Measurements from ENCODE around the gene ATP1B2.
"Not testable (repeated sequence)": the region's sequence is repeated elsewhere in the genome, so short reads cannot be mapped to it uniquely, and the experiment has no call there.

The ATP1B2 gene, protein sequence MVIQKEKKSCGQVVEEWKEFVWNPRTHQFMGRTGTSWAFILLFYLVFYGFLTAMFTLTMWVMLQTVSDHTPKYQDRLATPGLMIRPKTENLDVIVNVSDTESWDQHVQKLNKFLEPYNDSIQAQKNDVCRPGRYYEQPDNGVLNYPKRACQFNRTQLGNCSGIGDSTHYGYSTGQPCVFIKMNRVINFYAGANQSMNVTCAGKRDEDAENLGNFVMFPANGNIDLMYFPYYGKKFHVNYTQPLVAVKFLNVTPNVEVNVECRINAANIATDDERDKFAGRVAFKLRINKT

DNA sequence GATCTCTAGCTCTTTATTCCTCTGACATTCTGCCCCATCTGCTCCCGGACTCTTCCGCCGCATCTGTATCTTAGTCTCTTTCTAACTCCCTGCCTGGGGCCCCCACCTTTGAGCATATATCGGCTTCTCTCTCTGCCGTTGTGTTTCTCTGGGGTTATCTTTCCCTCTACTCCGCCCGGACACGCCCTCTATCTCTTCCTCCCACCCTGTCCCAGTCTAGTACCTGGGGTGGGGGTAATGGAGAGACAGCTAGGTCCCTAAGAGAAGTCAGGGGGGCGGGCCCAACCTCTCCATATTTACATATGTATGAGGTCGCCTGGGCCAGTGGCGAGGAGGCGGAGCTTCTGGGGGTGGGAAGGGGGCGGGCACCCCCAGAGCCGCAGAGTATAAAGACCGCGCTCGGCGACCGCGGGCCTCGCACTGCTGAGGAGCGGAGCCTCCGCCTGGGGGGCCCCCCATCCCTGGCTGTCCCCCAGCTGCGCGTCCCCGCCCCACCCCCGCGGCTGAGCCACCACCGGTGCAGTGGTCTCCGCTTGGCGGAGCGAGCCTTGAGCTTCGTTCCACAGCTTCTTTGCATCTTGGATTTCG, at the start of gene ATP1B2:
Gene ATP1B2 (plus strand): TSS at position 418 of the 588 bp plus-strand sequence. CDS start 593 bp downstream, outside the sequence.
- peak; percentile 63 for DNase-seq

DNA sequence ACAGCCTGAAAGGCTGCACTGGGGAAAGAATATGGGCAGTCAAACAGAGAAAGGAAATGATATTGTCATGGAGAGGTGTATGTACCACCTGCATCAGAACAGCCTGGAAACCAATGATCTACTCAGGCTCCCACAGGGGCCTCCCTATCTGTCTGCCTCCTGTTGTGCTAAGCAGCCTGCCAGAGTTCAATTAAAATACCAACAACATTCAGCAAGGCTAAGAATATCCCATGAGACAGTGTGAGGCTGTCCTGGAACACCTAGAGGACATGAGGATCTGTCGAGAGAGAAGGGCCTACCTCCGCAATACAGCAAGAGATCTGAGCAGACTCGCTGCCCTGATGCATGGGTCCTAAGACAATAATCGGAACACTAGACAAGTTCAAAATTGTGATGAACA, 44.4 kb upstream of the ATP1B2 start:
- DNase-seq: no peak

DNA sequence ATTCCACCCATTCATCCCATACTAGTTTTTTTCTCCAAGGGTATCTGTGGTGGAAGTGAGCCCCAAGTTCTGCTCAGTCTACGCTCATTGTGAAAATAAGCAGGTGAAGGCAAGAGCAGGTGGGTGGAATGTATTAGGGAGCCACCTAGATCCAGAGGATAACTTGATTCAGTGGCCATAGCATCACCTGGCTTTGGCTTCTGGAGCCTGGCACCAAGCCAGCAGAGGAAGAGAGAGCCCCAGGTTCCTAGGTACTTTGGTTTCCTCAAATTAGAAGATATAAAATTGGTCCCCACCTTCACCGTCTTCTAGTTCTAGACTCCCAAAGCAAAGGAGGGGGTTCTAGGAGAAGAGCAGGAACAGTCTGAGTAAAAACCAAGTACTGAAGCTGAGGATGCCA, 40.1 kb upstream of the ATP1B2 start:
- DNase-seq: no peak

DNA sequence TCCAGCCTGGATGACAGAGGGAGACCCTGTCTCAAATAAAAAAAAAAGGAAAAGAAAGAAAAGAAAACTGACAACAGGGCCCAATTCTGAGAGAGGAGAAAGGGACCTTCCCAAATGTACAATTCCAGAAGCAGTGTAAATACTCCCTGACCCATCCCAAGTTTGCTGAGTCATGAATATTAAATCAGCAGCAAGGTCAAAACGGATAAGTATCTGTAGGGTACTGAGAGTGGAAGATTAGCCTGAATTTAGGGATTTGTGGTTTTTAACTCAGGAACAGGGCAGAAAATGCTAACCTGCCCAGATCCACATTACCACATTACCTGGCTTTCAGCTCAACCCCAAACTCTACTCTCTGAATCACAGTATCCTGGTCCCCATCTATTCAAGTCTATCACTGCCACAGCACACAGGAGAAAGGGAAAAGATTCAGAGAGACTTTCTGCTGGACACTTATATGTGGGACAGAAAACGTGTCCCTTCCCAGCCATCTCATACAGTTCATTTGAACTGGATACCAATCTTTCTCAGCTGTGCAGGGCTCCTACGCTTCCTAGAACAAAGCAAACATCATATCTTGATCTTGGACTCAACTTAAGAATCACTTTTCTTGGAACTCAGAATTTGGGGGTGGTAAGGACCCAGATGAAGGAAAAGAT, 39.0 kb upstream of the ATP1B2 start:
- no peak for DNase-seq

DNA sequence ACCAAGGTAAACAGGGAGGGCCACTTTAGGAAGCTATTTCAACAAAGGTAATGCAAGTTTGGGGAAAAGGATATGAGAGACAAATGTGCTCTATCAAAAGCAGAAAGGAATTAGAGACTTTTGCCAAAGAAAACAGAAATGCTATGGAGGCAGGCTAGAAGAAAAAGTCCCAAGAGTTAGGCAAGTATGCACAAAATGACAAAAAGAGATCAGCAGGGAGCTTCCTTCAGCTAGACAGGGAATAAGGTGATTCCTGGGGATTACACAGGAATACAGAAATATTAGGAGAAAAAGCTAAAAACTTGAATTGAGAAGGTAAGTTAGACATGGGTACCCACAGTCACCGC, 38.5 kb upstream of the ATP1B2 start:
- no peak for DNase-seq

DNA sequence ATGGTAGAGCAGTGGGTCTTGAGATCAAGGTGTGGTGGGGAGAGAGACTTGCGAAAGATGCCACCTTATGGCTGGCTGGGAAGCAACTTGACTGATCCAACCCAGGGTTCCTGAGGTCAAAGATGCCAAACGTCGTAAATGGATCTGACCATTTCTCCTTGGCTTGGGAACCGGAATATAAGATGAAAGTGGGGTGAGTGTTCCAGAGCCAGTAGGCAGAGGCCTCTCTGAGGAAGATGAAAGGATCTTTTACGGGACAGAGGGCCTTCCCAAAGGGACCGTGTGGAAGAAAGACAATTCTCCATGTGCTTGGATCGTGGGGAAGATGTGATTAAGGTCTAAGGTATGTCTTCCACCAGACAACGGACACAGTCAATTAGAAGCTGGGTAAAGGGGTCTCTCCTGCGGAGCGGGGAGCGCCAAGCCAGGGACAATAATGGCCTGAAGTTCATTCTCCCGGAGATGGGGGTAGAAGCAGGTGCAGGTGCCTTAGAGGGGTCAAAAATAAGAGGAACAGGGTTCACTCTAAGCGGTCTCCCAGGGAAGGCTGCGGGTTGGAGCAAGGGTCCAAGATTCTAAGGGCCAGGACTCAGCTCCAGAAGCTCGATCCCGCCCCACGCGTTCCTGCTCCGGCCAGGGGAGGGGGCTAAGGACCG, 36.8 kb upstream of the ATP1B2 start:
- no peak for DNase-seq

DNA sequence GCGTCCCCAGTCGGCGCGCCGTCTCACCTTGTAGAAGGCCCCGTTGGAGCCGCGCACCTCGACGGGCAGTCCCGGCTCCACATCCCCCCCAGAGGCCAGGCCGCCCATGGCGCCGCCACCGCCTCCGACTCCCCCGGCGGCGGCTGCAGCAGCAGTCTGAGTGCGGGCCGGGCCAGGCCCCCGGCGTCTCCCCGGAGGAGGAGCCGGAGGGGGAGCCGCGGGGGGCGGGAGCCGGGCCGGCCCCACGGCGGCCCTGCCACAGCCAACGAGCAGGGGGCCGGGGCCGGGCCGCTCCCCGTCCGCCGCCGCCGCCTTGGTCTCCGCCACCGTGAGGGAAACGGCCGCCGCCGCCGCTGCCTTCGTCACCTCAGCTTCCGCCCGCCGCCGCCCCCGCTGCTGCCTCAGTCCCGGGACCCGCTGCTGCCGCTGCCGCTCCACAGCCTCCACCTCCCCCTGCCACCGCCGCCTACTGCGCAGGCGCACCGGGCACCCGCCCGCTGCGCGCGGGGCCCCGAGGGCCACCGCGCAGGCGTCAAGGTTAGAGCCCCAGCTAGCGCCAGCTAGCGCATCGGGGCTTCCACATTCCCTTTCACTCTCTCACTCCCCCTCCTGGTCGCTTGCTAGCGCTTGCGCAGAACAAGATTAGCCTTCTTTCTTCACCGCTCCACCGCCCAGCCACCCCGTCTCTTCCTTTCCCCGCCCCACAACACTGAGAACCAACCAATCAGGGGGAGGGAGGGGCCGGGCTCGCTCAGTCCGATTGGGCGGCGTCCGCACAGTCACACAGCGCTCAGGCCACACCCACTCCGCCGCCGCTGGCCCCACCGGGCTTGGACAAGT, 36.1 kb upstream of the ATP1B2 start, which contains the start of gene FXR2:
Gene FXR2 (minus strand): TSS at position 473 of the 840 bp plus-strand sequence. CDS start 365 bp downstream, at position 108.
- peak; percentile 95 for DNase-seq

DNA sequence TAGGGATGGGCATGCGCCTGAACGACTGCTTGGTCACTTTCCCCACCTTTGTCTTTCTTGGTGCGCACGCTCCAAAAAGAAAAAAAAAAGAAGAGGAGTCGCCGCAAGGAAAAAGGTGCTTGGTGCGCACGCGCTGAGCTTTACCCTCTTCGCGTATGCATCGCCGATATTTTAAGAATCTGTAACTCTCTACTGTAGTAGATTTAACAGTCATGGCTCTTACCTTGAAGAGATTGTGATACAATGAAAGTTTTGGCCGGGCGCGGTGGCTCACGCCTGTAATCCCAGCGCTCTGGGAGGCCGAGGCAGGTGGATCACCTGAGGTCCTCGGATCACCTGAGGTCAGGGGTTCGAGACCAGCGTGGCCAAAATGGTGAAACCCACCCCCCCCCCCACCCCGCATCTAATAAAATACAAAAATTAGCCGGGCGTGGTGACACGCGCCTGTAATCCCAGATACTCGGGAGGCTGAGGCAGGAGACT, 35.4 kb upstream of the ATP1B2 start:
- DNase-seq: no peak

DNA sequence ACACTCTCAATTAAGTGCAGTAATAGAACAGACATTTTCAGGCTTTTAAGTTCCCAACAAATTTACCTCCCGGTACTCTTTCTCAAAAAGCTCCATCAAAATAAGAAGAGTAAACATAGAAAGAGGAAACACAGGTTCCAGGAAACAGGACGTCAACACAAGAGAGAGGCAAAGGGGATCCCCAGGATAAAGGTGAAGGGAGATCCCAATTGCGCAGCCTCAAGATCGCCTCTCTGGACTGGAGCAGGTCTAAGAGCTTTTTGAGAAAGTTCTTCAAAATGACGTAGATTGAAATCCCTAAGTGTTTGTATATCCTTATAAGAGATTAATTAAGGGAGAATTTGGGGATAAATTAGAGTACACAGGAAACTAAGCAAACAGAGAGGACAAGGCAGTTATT, 32.1 kb upstream of the ATP1B2 start:
- DNase-seq: no peak

DNA sequence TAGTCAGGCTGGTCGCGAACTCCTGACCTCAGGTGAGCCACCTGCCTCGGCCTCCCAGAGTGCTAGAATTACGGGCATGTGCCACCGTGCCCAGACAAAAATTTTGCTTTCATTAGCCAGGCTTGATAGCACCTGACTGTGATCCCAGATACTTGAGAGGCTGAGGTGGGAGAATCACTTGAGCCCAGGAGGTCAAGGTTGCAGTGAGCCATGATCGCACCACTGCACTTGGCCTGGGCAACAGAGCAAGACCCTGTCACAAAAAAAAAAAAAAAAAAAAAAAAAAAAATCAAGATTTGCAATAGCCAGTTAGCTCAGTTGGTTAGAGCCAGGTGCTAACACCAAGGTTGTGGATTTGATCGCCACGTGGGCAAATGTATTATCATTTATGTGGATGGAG, 29.9 kb upstream of the ATP1B2 start:
- DNase-seq: no peak

DNA sequence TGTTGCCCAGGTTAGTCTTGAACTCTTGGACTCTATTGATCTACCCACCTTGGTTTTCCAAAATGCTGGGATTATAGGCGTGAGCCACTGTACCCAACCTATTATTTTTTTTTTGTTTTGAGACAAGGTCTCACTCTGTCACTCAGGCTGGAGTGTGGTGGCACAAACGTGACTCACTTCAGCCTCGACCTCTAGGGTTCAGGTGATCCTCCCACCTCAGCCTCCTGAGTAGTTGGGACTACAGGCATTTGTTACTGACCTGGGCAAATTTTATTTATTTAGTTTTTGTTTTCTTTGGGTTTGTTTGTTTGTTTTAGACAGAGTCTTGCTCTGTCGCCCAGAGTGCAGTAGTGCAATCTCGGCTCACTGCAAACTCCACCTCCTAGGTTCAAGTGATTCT, 27.1 kb upstream of the ATP1B2 start:
- no peak for DNase-seq

DNA sequence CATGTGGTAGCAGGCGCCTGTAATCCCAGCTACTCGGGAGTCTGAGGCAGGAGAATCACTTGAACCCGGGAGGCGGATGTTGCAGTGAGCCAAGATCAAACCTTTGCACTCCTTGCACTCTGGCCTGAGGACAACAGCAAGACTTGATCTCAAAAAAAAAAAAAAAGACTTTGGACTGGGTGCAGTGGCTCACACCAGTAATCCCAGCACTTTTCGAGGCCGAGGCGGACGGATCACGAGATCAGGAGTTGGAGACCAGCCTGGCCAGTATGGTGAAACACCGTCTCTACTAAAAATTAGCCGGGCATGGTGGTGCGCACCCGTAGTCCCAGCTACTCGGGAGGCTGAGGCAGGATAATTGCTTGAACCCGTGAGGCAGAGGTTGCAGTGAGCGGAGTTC, 25.0 kb upstream of the ATP1B2 start:
- DNase-seq: not testable (repeated sequence)

DNA sequence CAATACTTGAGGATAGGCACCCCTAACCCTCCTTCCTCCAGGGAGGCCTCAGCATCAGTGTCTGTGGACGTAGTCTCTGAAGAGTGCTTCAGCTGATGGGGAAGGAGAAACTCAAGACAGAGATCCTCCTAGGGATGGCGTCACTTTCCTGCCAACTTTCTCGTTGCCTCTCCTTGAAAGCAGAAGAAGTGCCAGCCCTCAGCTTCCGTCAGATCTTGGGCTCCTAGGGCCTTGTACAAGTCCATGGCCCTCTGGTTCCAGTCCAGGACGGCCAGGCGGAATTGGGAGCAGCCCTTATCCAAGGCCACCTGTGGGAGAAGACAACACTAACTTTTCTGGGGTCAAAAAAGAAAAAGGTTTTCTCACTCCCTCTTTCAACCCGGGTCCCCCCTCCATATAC, 24.4 kb upstream of the ATP1B2 start:
- no peak for DNase-seq

DNA sequence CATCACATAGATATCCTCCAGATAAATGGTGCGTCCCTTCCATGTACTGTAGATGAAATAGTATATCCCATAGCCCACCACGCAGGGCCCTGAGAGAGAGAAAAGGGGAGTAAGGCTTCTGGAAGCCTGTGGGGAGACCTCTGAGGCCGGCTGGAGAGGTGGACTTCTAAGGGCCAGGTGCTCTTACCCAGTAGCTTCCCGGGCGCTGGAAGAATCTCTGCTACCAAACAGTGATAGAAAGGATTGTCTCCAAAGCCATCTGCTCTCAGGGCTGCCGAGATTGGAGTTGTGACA, 23.8 kb upstream of the ATP1B2 start:
- DNase-seq: no peak

DNA sequence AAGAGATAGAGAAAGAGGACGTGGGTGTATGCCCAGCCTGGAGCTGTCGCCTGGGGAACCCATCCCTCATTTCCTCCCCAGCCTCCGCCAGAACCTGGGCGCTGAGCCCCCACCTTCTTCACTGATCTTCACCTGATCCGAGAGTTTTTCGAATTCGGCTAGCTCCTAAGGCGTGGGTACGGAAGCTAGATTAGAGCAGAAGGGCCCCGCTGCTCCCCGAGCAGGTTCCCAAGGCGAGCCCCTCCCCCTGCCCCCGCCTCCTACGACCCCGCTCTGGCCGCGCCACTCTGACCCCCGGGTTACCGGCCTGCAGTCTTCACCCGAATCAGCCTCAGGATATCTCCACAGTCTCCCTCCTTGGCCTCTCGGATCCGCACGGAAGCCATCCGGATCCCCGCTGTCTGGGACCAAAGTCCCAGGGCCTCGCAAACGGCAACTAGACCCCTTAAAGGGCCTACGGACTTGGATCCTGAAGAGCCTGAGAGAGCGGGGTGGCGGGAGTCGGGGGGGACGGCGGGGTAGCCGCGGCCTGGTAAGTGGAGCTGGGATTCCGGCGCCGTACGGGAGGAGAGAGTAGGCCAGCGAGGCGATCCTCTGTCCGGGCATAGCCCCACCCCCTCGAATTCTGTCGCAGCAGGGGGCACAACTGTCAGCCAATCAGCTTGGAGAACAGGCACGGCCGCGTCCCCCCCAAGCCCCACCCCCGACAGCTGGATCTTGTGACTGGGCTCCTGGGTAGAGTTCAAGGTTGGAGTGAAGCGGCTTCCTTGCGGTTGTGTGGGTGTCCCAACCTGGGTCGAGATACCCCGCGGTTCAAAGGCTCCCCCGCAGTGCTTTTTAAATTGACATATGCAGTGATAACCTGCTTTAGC, 23.2 kb upstream of the ATP1B2 start, which contains the start of gene SAT2:
Gene SAT2 (minus strand): TSS at position 572 of the 872 bp plus-strand sequence. CDS start 186 bp downstream, at position 386.
- DNase-seq: peak; percentile 76

DNA sequence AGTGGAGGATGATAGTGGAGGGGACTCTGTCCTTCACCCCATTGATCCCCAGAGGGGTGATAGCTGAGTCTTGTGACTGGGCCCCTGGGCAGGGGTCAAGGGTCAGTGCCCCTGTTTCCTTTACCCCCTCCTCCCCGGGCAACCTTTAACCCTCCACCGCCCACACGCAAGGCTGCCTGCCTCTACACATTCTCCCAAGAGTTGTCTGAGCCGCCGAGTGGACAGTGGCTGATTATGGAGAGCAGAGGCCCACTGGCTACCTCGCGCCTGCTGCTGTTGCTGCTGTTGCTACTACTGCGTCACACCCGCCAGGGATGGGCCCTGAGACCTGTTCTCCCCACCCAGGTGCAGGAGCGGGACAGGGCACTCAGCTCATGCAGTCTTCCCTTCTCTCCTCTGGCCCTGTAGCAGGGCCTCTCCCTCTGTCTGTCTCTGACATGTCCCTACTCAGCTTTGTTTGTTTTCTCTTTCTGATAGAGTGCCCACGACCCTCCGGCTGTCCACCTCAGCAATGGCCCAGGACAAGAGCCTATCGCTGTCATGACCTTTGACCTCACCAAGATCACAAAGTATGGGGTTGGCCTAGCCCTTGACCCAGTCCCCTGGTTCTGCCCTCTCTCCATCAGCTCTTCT, 20.7 kb upstream of the ATP1B2 start, which contains the start of gene SHBG:
Gene SHBG (plus strand): TSS at position 197 of the 633 bp plus-strand sequence. CDS start 38 bp downstream, at position 235.
- DNase-seq: no peak

DNA sequence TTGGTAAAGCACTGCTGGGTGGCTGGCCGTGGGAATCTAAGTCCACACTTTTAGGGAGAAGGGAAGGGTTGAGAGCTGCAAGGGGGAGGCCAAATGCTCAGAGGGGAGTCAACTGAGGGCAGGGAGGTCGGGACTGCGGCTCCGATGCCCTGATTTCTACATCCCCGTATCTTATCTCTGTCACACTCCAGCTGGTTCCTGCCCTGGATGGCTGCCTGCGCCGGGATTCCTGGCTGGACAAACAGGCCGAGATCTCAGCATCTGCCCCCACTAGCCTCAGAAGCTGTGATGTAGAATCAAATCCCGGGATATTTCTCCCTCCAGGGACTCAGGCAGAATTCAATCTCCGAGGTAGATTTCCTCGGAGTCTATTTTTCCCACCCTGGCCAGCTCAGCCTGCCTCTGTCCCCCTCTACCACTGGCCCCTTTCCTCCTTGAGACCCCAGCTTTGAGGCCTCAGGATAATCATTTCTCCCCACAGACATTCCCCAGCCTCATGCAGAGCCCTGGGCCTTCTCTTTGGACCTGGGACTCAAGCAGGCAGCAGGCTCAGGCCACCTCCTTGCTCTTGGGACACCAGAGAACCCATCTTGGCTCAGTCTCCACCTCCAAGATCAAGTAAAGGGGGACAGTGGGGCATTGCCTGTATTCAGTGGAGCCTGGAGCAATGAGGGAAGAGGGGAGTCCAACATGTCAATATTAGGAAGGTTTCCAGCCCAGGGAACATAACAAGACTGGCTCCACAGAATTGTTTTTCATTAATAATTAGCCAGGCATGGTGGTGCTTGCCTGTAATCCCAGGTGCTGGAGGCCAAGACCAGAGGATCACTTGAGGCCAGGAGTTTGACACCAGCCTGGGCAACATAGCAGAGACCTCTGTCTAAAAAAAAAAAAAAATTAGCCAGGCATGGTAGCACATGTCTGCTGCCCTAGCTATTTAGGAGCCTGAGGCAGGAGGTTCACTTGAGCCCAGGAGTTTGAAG, 19.0 kb upstream of the ATP1B2 start:
- DNase-seq: no peak

DNA sequence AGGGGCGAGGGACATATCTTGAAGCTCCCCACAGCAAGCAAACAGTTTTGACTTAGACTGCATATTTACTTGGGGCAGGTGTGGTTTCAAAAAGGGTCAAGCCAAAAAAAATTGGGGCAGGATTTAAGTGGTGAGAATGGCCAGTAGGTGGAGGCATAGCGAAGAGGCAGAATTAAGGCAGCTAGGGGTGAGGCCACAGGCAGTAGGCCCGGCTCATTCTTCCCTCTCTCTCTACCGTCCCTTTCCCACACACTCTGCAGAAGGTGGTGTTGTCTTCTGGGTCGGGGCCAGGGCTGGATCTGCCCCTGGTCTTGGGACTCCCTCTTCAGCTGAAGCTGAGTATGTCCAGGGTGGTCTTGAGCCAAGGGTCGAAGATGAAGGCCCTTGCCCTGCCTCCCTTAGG, 18.2 kb upstream of the ATP1B2 start:
- DNase-seq: no peak

DNA sequence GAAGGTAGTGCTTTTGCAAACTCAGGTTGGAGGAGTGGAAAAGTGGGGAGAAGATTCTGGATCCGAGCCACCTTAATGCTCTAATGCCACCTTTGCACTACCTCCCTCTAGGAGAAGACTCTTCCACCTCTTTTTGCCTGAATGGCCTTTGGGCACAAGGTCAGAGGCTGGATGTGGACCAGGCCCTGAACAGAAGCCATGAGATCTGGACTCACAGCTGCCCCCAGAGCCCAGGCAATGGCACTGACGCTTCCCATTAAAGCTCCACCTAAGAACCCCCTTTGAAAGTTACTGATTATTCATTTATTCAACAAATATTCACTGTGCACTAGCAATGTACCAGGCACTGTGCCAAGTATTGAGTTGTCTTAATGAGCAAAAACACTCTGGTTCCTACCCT, 17.6 kb upstream of the ATP1B2 start:
- DNase-seq: no peak

DNA sequence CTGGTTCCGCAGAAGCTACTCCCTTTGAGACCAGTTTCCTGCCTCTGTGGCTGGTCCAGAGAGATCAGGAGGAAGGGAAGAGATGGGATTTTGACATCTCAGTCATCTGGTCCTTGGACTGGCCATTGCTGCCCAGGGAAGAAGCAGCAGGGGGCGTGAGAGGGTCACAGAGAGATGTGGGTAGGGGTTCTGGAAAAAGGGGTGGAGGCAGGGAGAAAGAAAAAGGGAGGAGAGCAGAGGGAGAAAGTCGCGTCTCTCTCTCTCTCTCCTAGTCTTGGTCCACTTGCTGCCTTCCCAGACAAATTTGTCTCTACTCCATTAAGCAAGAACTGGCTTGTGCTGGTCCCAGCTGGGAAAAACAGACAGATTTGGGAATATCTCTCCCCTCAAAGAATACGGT, 16.3 kb upstream of the ATP1B2 start:
- DNase-seq: no peak

All from activated CD4-positive, CD25-positive, alpha-beta regulatory T cell treated with anti-CD3 and anti-CD28 coated beads, Interleukin-2, amount 50 U/mL, for 72 hours (primary cell).